Transverse colon (tissue), 4 donors: ENCODE data around the gene PRCC.
A peak's percentile ranks its signal among the peaks of the same experiment; 100 is the strongest.

Experiments
- CTCF ChIP-seq, 5 experiments: fragments of 200-600 bp in 3 of 5; fragments of 450-650 bp in 2 of 5; sonication (generic) in 3 of 5; IDR thresholded peaks; 1 replicate in 2 of 5; 2 replicates in 3 of 5; pipeline ENCODE4 v1.5.1; 2016 to 2017; ENCODE audit warnings: antibody characterized with exemption in 5 of 5, inconsistent platforms in 3 of 5, mild to moderate bottlenecking in 2 of 5, moderate library complexity in 1 of 5
- EP300 ChIP-seq: sonication (generic); formaldehyde crosslinking; IDR thresholded peaks from one replicate; pipeline ENCODE4 v1.6.1; 2017; ENCODE audit warnings: antibody characterized with exemption, low read depth
- POLR2A ChIP-seq: fragments of 450-650 bp; IDR thresholded peaks from one replicate; pipeline ENCODE4 v1.6.1; 2016; ENCODE audit warnings: antibody characterized with exemption, mild to moderate bottlenecking, moderate library complexity
- POLR2AphosphoS5 ChIP-seq, 3 donors: sonication (generic); formaldehyde crosslinking; IDR thresholded peaks; one replicate each; pipeline ENCODE4 v1.6.1; 2016; ENCODE audit warnings: antibody characterized with exemption in 3 of 3

DNA sequence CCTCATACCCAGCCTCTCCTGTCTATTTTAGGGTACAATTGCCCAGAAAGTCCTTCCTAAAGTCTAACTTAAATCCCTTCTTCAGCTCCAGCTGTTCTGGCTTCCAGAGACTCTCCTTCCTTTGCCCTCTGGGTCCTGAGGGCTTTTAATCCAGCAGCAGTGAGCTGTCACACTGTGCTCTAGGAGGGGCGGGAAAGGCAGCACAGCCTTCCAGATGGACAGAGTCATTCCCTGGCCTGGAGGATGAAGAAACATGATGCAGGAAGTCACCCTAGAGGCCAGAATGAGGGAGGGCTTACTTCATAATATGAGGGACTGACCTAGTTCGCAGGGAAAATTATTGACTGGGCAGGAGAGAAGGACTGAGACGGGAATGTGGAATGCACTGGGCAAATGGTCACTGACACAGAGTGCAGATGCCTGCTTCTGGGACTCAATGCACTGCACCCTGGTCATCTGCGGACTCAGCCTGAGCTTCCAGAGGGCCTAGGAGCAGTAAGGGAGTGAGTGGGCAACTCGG is 48.0 kb downstream of the PRCC start:
- TF ChIP-seq POLR2AphosphoS5 (IDR thresholded peaks at IDR 0.05) = peak in 2 of 3 donors; percentile 32 to 53
- no peak for TF ChIP-seq CTCF (IDR thresholded peaks at IDR 0.05)
- no peak for TF ChIP-seq POLR2A
- TF ChIP-seq EP300 = no peak
